Thoracic aorta (tissue), 2 donors: ENCODE measurements around the gene PRMT5. TPM values are rescaled to one million over a fixed set of nuclear protein-coding genes. Genes with fewer than 3 reads are reported as not detected.

Experiments used
- ATAC-seq: fragments of 150-250 bp; one replicate; pipeline ENCODE4 v1.8.0; 2017; ENCODE audit warnings: low read depth; ENCODE audit not compliant: insufficient number of reproducible peaks, low FRiP score
- DNase-seq: peaks from one replicate; pipeline ENCODE4 v3.0.0-alpha.2; 2020; ENCODE audit warnings: low spot score
- H3K27ac ChIP-seq, 2 donors: fragments of 200-600 bp; sonication (generic); 1 replicate in 1 of 2; 2 replicates in 1 of 2; pipeline ENCODE4 v1.5.1; 2016; ENCODE audit warnings: mild to moderate bottlenecking in 2 of 2, moderate library complexity in 2 of 2
- H3K27me3 ChIP-seq: fragments of 200-600 bp; sonication (generic); replicated peaks from 2 replicates; pipeline ENCODE4 v1.6.0; 2016; ENCODE audit warnings: mild to moderate bottlenecking; ENCODE audit not compliant: insufficient read depth
- H3K36me3 ChIP-seq: fragments of 200-600 bp; sonication (generic); one replicate; pipeline ENCODE4 v1.5.1; 2016
- H3K4me1 ChIP-seq, 2 donors: fragments of 200-600 bp; sonication (generic); 1 replicate in 1 of 2; 2 replicates in 1 of 2; pipeline versions ENCODE4 v1.5.1 to v1.6.0; 2016; ENCODE audit warnings: low read depth in 2 of 2, mild to moderate bottlenecking in 1 of 2; ENCODE audit not compliant: control insufficient read depth in 1 of 2
- H3K4me3 ChIP-seq: fragments of 200-600 bp; sonication (generic); 2 replicates; pipeline ENCODE4 v1.5.1; 2016; ENCODE audit warnings: mild to moderate bottlenecking
- H3K9me3 ChIP-seq: fragments of 200-600 bp; sonication (generic); 2 replicates; pipeline ENCODE4 v1.5.1; 2016
- total RNA-seq, 2 donors: library from RNA; depleted of rRNA; stranded (reverse); fragments of >200 nt; gene quantifications; one replicate each; pipeline versions ENCODE4 v1.1.0 to v1.2.3, GENCODE V29; 2016
- TF ChIP-seq, protein P1 (sequence below): fragments of 200-600 bp; sonication (generic); IDR thresholded peaks from one replicate; pipeline ENCODE4 v1.5.1; 2019; ENCODE audit warnings: antibody characterized with exemption

PRMT5 gene
- total RNA-seq, 2 donors from 2014 or later: 27.8 to 30.5 TPM

- Histone ChIP-seq H3K36me3 (peaks cover 24% of the 10 kb centered on the region), H3K4me3 (no peak overlapping the region), H3K4me1 (peaks cover 11 to 15% of the 10 kb centered on the region in 2 donors), H3K9me3 (no peaks in the 10 kb centered on the region), H3K27ac (no peak overlapping the region), H3K27me3 (no peaks in the 10 kb centered on the region)
- TF ChIP-seq, protein P1, sequence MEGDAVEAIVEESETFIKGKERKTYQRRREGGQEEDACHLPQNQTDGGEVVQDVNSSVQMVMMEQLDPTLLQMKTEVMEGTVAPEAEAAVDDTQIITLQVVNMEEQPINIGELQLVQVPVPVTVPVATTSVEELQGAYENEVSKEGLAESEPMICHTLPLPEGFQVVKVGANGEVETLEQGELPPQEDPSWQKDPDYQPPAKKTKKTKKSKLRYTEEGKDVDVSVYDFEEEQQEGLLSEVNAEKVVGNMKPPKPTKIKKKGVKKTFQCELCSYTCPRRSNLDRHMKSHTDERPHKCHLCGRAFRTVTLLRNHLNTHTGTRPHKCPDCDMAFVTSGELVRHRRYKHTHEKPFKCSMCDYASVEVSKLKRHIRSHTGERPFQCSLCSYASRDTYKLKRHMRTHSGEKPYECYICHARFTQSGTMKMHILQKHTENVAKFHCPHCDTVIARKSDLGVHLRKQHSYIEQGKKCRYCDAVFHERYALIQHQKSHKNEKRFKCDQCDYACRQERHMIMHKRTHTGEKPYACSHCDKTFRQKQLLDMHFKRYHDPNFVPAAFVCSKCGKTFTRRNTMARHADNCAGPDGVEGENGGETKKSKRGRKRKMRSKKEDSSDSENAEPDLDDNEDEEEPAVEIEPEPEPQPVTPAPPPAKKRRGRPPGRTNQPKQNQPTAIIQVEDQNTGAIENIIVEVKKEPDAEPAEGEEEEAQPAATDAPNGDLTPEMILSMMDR: no peak
- ATAC-seq (no peak), DNase-seq (no peak)
These were observed 2.9 kb downstream of the PRMT5 start for GRCh38 chr14:22926316-22926715.

DNA sequence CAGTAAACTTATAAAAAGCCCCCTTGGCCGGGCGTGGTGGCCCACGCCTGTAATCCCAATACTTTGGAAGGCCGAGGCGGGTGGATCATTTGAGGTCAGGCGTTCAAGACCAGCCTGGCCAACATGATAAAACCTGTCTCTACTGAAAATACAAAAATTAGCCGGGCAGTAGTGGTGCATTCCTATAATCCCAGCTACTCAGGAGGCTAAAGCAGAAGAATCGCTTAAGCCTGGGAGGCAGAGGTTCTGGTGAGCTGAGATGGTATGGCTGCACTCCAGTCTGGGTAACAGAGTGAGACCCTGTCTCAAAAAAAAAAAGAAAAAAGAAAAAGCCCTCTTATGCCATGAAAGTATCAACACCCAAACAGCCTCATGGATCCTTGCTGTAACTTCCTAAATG, 3.7 kb downstream of the PRMT5 start:
- DNase-seq (no peak), ATAC-seq (no peak)
- Histone ChIP-seq H3K9me3 (no peaks in the 10 kb centered on the region), H3K27ac (no peak overlapping the region), H3K4me1 (peaks cover 11 to 15% of the 10 kb centered on the region in 2 donors), H3K4me3 (no peak overlapping the region), H3K27me3 (no peaks in the 10 kb centered on the region), H3K36me3 (peaks cover 29% of the 10 kb centered on the region)
- TF ChIP-seq, protein P1: no peak

- ATAC-seq: no peak
These were observed 5.4 kb downstream of the PRMT5 start for GRCh38 chr14:22923746-22924145.

GRCh38 chr14:22922294-22922693, 6.9 kb downstream of the PRMT5 start:
- DNase-seq (no peak), ATAC-seq (no peak)
- Histone ChIP-seq H3K4me3 (no peak overlapping the region), H3K4me1 (peaks cover 7 to 8% of the 10 kb centered on the region in 2 donors), H3K36me3 (peaks cover 32% of the 10 kb centered on the region), H3K9me3 (no peaks in the 10 kb centered on the region), H3K27me3 (no peaks in the 10 kb centered on the region), H3K27ac (no peak overlapping the region)
- TF ChIP-seq, protein P1: no peak

More at GRCh38 chr14:22923746-22924145, 5.4 kb downstream of the PRMT5 start:
- Histone ChIP-seq H3K9me3 (no peaks in the 10 kb centered on the region), H3K27ac (no peak overlapping the region), H3K36me3 (peaks cover 32% of the 10 kb centered on the region), H3K4me1 (peaks cover 11 to 14% of the 10 kb centered on the region in 2 donors), H3K4me3 (no peak overlapping the region), H3K27me3 (no peaks in the 10 kb centered on the region)
- DNase-seq: no peak
- TF ChIP-seq, protein P1: no peak

GRCh38 chr14:22920697-22921096, 8.5 kb downstream of the PRMT5 start:
- TF ChIP-seq, protein P1: no peak
- Histone ChIP-seq H3K27me3 (no peaks in the 10 kb centered on the region), H3K4me1 (peaks cover 16 to 24% of the 10 kb centered on the region in 2 donors), H3K36me3 (peaks cover 27% of the 10 kb centered on the region), H3K27ac (no peak overlapping the region), H3K9me3 (no peaks in the 10 kb centered on the region), H3K4me3 (no peak overlapping the region)
- no peak for DNase-seq
- ATAC-seq: no peak
